A673 (cell line): ENCODE results near the gene UVRAG.
"Not testable (repeated sequence)": the region's sequence is repeated elsewhere in the genome, so short reads cannot be mapped to it uniquely, and the experiment has no call there.

Experiments
- CTCF ChIP-seq: fragments of 300-800, 200-600 bp; sonication (generic); conservative IDR thresholded peaks from 2 replicates; pipeline ENCODE4 v1.5.1; 2017; ENCODE audit warnings: low read depth, mild to moderate bottlenecking, antibody characterized with exemption, low read length, moderate library complexity, mixed read lengths
- EZH2 ChIP-seq: fragments of 200-600 bp; sonication (generic); IDR thresholded peaks from 2 replicates; pipeline ENCODE4 v1.6.1; 2017; ENCODE audit warnings: borderline replicate concordance, low read depth, mild to moderate bottlenecking, mixed read lengths, antibody characterized with exemption, low read length; ENCODE audit not compliant: poor library complexity, severe bottlenecking

- TF ChIP-seq CTCF, EZH2: not testable (repeated sequence)
Measured at GRCh38 chr11:75877931-75878330, 62.9 kb downstream of the UVRAG start.
